CD4-positive, alpha-beta T cell treated with Interleukin-4 for 1 hour (primary cell): Measurements from ENCODE around the gene SEMA4D.

Experiments
- DNase-seq, 2 donors: peaks; one replicate each; pipeline ENCODE4 v3.0.0-alpha.2; 2020 to 2022

Gene SEMA4D

GRCh38 chr9:89528540-89528939 lies 30.6 kb upstream of the SEMA4D start:
- no peak for DNase-seq

- no peak for DNase-seq
Measured at GRCh38 chr9:89528131-89528530, 30.2 kb upstream of the SEMA4D start.

- peak in 1 of 2 donors; percentile 57 for DNase-seq
Measured at GRCh38 chr9:89527084-89527483, 29.2 kb upstream of the SEMA4D start.

GRCh38 chr9:89526667-89527066 lies 28.8 kb upstream of the SEMA4D start:
- no peak for DNase-seq

- DNase-seq, result peak in 1 of 2 donors; percentile 39
Measured at GRCh38 chr9:89525446-89526374, 27.8 kb upstream of the SEMA4D start.

GRCh38 chr9:89524963-89525362 lies 27.1 kb upstream of the SEMA4D start:
- DNase-seq, result no peak

GRCh38 chr9:89523948-89524347 lies 26.0 kb upstream of the SEMA4D start:
- DNase-seq, result peak; percentile 64 to 67

GRCh38 chr9:89522959-89523285 lies 25.0 kb upstream of the SEMA4D start:
- DNase-seq, result no peak

- peak; percentile 83 to 84 for DNase-seq
Measured at GRCh38 chr9:89522261-89522958, 24.5 kb upstream of the SEMA4D start.

- no peak for DNase-seq
Measured at GRCh38 chr9:89519366-89519805, 21.5 kb upstream of the SEMA4D start.

- DNase-seq, result no peak
Measured at GRCh38 chr9:89518466-89519365, 20.8 kb upstream of the SEMA4D start.

- no peak for DNase-seq
Measured at GRCh38 chr9:89515416-89515815, 17.5 kb upstream of the SEMA4D start.

- DNase-seq, result no peak
Measured at GRCh38 chr9:89514956-89515355, 17.0 kb upstream of the SEMA4D start.

GRCh38 chr9:89514337-89514736 lies 16.4 kb upstream of the SEMA4D start:
- DNase-seq, result no peak

- DNase-seq, result no peak
Measured at GRCh38 chr9:89513837-89514236, 15.9 kb upstream of the SEMA4D start.

GRCh38 chr9:89512382-89512781 lies 14.5 kb upstream of the SEMA4D start:
- DNase-seq, result no peak

GRCh38 chr9:89508951-89509615 lies 11.2 kb upstream of the SEMA4D start:
- no peak for DNase-seq

GRCh38 chr9:89505911-89506310 lies 8.0 kb upstream of the SEMA4D start:
- DNase-seq, result no peak

GRCh38 chr9:89505048-89505447 lies 7.1 kb upstream of the SEMA4D start:
- no peak for DNase-seq

- no peak for DNase-seq
Measured at GRCh38 chr9:89502671-89503070, 4.8 kb upstream of the SEMA4D start.

- DNase-seq, result peak; percentile 71 to 72
Measured at GRCh38 chr9:89502038-89502601, 4.2 kb upstream of the SEMA4D start.

GRCh38 chr9:89501311-89501898 lies 3.5 kb upstream of the SEMA4D start:
- DNase-seq, result no peak
